Measurements from ENCODE around the gene MLLT6. TPM values are rescaled to one million over a fixed set of nuclear protein-coding genes. Genes with fewer than 3 reads are reported as not detected.

MLLT6 gene
- total and polyA plus RNA-seq, 2 of the 13 experiments (the other 11 are each of a cell fraction or from before 2014, with no cell fraction given) = 50.7 to 69.5 TPM

DNA sequence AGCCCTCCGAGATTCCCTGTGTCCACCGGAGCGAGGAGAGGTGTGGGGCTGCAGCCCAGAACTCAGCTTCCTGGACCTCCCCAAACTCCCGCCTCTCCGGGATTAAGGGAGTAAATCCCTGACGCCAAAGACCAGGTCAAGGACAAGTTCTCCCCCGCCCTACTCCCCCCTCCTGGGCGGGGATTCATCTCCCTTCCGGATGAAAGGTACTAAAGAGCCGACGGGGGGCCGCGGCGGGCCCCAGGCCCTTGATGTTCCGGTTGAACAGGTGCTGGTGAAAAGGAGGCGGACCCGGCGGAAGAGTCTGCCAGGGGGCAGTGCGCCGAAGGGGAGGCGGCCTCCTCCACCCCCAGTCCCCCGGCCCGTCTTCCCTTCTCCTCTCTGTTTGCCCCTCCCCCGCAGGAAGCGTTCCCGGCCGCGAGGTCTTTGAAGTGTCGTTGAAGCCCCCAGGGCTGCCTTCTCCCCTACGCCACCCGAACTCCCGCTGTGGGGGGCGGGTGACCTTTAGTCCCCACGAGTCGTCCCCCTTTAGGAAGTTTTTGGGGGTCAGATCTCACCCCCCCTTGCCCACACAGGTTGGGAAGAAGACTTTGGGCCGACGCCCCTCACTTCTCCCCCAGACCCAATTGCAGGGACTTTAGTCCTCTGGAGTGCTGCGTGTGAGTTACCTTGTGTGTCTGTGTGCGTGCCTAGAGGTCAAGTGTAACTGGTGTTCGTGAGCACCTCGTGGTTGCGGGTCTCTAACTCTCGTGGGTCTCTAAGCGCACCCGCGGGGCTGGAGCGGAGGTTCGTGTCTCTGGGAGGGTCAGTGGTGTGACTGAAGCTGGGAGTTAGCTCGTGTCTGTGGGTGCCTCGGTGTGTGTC, 1.1 kb upstream of the MLLT6 start (continued):
- TF ChIP-seq KLF13 (CRISPR knock-in tag; IDR thresholded peaks at IDR 0.05) (no peak), ZNF230 (CRISPR knock-in tag; IDR thresholded peaks at IDR 0.05) (peak; percentile 92), HOXA5 (CRISPR knock-in tag; IDR thresholded peaks at IDR 0.05) (peak; percentile 88; the same call in 1 of the 2 replicates), HNRNPK (IDR thresholded peaks at IDR 0.05; ENCODE audit: low read depth, low read length, poor library complexity, severe bottlenecking) (peak; percentile 88), SMAD9 (CRISPR knock-in tag; IDR thresholded peaks at IDR 0.05) (no peak), NFKB2 (CRISPR knock-in tag; IDR thresholded peaks at IDR 0.05; ENCODE audit: borderline replicate concordance) (peak; percentile 92; the same call in 1 of the 2 replicates), HNRNPLL (IDR thresholded peaks at IDR 0.05; ENCODE audit: low read depth, low read length, poor library complexity, severe bottlenecking) (peak; percentile 84), SRSF1 (optimal IDR thresholded peaks at IDR 0.05; ENCODE audit: low read depth, low read length) (peak; percentile 97), ZNF674 (CRISPR knock-in tag; IDR thresholded peaks at IDR 0.05; ENCODE audit: low read depth) (no peak), ZMYM4 (CRISPR knock-in tag; IDR thresholded peaks at IDR 0.05) (peak; percentile 68; the same call in 1 of the 2 replicates), GATA4 (IDR thresholded peaks at IDR 0.05; ENCODE audit: borderline replicate concordance, low read depth) (peak; percentile 86; the same call in 1 of the 2 replicates), NCOA5 (CRISPR knock-in tag; IDR thresholded peaks at IDR 0.05) (no peak), KDM1A (CRISPR knock-in tag; IDR thresholded peaks at IDR 0.05) (peak; percentile 75; the same call in 1 of the 2 replicates), TGIF2 (CRISPR knock-in tag; IDR thresholded peaks at IDR 0.05) (peak; percentile 82; the same call in 1 of the 2 replicates)
- TF ChIP-seq, protein P1, sequence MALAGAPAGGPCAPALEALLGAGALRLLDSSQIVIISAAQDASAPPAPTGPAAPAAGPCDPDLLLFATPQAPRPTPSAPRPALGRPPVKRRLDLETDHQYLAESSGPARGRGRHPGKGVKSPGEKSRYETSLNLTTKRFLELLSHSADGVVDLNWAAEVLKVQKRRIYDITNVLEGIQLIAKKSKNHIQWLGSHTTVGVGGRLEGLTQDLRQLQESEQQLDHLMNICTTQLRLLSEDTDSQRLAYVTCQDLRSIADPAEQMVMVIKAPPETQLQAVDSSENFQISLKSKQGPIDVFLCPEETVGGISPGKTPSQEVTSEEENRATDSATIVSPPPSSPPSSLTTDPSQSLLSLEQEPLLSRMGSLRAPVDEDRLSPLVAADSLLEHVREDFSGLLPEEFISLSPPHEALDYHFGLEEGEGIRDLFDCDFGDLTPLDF (CRISPR knock-in tag; IDR thresholded peaks at IDR 0.05) = peak; percentile 88
- TF ChIP-seq, protein P2, sequence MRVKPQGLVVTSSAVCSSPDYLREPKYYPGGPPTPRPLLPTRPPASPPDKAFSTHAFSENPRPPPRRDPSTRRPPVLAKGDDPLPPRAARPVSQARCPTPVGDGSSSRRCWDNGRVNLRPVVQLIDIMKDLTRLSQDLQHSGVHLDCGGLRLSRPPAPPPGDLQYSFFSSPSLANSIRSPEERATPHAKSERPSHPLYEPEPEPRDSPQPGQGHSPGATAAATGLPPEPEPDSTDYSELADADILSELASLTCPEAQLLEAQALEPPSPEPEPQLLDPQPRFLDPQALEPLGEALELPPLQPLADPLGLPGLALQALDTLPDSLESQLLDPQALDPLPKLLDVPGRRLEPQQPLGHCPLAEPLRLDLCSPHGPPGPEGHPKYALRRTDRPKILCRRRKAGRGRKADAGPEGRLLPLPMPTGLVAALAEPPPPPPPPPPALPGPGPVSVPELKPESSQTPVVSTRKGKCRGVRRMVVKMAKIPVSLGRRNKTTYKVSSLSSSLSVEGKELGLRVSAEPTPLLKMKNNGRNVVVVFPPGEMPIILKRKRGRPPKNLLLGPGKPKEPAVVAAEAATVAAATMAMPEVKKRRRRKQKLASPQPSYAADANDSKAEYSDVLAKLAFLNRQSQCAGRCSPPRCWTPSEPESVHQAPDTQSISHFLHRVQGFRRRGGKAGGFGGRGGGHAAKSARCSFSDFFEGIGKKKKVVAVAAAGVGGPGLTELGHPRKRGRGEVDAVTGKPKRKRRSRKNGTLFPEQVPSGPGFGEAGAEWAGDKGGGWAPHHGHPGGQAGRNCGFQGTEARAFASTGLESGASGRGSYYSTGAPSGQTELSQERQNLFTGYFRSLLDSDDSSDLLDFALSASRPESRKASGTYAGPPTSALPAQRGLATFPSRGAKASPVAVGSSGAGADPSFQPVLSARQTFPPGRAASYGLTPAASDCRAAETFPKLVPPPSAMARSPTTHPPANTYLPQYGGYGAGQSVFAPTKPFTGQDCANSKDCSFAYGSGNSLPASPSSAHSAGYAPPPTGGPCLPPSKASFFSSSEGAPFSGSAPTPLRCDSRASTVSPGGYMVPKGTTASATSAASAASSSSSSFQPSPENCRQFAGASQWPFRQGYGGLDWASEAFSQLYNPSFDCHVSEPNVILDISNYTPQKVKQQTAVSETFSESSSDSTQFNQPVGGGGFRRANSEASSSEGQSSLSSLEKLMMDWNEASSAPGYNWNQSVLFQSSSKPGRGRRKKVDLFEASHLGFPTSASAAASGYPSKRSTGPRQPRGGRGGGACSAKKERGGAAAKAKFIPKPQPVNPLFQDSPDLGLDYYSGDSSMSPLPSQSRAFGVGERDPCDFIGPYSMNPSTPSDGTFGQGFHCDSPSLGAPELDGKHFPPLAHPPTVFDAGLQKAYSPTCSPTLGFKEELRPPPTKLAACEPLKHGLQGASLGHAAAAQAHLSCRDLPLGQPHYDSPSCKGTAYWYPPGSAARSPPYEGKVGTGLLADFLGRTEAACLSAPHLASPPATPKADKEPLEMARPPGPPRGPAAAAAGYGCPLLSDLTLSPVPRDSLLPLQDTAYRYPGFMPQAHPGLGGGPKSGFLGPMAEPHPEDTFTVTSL (CRISPR knock-in tag; IDR thresholded peaks at IDR 0.05; ENCODE audit: borderline replicate concordance) = peak; percentile 96
- TF ChIP-seq, protein P3, sequence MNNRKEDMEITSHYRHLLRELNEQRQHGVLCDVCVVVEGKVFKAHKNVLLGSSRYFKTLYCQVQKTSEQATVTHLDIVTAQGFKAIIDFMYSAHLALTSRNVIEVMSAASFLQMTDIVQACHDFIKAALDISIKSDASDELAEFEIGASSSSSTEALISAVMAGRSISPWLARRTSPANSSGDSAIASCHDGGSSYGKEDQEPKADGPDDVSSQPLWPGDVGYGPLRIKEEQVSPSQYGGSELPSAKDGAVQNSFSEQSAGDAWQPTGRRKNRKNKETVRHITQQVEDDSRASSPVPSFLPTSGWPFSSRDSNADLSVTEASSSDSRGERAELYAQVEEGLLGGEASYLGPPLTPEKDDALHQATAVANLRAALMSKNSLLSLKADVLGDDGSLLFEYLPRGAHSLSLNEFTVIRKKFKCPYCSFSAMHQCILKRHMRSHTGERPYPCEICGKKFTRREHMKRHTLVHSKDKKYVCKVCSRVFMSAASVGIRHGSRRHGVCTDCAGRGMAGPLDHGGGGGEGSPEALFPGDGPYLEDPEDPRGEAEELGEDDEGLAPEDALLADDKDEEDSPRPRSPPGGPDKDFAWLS (CRISPR knock-in tag; IDR thresholded peaks at IDR 0.05; ENCODE audit: borderline replicate concordance) = peak; percentile 83
- TF ChIP-seq, protein P4, sequence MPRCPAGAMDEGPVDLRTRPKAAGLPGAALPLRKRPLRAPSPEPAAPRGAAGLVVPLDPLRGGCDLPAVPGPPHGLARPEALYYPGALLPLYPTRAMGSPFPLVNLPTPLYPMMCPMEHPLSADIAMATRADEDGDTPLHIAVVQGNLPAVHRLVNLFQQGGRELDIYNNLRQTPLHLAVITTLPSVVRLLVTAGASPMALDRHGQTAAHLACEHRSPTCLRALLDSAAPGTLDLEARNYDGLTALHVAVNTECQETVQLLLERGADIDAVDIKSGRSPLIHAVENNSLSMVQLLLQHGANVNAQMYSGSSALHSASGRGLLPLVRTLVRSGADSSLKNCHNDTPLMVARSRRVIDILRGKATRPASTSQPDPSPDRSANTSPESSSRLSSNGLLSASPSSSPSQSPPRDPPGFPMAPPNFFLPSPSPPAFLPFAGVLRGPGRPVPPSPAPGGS (CRISPR knock-in tag; IDR thresholded peaks at IDR 0.05) = peak; percentile 91

Data from HepG2 (cell line).